LoVo (cell line): ENCODE measurements around the gene EPHB3.

ENCODE experiments used
- DNase-seq: peaks from one replicate; pipeline ENCODE4 v3.0.0-alpha.2; 2016; ENCODE audit warnings: low spot score

Gene EPHB3

DNA sequence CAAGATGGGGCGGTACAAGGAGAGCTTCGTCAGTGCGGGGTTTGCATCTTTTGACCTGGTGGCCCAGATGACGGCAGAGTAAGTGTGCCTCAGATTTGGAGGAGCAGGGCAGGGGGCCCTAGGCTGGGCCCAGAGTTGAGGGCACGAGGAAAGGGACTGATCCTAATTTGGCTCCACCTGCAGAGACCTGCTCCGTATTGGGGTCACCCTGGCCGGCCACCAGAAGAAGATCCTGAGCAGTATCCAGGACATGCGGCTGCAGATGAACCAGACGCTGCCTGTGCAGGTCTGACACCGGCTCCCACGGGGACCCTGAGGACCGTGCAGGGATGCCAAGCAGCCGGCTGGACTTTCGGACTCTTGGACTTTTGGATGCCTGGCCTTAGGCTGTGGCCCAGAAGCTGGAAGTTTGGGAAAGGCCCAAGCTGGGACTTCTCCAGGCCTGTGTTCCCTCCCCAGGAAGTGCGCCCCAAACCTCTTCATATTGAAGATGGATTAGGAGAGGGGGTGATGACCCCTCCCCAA, 19.8 kb downstream of the EPHB3 start:
- no peak for DNase-seq

DNA sequence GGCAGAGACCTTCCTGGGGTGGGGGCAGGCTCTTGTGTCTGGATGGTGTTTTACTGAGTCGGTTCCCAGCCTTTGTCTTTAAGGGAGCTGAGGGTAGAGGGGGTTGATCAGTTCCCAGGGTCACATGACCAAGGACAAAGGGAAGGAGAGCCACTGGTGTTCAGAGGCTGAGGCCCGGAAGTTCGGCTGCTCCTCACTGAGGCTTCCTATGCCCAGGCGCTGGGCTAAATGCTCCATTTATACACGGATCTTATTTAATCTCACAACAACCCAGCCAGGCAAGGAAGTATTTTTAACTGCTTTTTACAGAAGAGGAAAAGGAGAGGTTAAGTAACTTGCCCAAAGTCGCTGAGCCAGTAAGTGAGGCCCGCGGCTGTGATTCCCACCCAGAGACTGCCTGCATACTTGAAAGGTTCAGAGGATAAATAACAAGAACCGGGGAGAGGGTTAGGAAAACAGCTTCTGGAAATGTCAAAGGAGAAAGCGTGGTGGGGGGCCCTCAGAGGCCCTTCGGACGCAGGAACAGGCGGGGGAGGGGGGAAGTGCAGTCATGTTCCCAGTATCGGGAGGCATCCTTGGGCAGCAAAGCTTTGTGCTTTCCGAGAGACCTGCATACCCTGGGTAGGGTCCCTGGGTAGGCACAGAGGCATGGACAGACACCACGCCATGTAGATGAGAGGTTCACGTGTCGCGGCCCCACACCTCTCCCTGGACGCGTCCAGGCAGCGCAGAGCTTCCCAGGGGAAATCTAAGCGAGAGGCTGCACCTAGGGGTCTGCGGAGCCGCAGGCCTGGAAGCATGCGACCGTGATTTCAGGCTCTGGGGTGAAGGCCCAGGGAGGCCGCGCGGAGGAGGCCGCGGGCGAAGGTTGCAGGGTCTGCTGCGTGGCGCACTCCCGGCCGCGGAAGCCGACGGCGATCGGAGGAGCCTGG, 21.3 kb downstream of the EPHB3 start:
- no peak for DNase-seq

DNA sequence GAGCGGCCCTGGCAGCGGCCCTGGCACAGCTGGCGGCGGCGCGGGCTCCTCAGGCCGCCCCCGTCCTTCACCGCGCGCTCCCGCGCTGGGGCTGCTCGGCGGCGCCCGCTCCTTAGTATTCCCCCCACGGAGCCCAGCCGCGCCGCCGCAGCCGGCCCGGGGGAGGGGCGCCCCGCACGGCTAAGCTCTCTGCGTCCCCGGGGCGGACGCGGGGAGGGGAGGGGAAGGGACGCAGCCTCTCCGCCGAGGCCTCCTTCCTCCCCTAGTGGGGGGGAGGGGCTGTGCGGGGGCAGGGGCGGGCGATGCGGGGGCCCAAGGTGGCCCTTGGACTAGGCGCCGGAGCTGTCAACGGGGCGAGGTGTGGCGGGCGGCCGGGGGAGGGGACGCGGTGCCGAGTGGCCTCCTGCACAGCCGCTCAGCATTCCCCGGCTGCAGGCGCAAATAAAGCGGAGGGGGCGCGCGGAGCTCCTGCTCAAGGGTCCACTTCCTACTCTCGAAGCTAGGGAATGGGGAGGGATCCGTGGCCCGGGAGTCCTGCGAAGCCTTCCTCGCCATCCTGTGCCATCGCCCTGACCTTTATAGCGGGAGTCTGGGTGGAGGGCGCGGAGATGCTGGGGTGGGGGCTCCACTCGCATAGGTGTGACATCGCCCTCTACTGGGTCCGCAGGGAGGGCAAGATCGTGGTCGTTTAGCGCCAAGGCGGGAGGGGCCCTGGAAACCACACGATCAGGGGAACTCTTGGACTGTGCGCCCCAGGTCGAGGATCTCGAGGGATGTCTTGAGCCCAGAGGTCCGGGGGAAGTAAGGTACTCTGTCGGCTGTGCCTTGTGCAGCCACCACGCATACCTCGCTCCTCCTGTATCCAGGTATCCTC, 22.2 kb downstream of the EPHB3 start:
- no peak for DNase-seq

DNA sequence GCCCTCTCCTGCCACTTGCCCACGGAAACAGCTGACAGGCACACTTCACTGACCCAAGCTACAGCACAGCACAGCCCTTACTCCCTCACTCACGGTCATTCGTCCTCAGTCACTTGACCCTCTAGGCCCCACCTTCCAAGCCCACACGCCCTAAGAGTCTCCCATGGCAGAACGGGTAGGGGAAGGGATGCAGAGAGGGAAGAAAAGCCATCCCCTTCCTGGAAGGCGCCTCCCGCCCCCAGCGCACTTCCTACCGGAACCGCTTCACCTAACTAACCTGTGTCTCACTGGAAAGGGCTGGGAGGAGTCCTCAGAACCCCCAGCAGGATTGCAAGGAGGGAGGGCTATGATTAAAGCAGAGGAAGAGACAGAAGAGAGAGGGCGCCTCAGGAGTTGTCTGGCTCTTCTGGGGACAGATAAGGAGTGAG, 22.9 kb downstream of the EPHB3 start:
- DNase-seq: no peak

DNA sequence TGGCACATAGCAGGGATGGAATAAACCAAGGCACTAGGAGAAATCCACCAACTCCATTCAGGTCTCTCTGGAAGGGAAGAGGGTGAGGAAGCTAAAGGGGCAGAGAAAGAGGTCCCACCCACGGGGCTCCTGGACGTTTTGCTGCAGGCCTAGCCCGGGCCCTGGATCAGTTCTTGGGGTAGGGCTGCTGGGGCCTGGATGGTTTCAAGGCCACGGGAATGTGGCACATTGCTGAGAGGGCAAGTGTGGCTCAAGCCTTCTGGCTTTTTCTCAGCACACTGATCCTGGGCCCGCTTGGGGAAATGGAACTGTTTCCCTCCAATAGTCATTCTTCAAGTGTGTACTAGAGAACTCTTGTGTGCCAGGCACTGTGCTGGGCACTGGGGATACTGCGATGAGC, 24.0 kb downstream of the EPHB3 start:
- DNase-seq: no peak

DNA sequence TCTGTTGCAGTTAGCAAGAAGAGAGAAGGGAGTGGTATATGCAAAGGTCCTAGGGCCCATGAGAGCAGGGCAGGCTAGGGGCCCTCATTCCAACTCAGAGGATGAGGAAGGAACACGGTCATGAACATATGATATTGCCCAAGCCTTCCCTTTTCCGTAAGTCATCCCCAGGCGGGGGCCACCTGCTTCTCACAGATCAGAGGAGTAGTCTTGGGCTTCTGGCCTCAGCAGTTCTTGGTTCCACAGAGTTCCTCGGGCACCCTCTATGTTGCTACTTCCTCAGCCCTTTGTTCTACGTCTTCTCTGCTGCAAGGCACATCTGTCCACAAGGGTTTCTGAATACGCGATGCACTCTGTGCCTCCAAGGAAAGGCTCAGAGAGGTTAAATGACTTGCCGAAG, 25.3 kb downstream of the EPHB3 start:
- DNase-seq: no peak

DNA sequence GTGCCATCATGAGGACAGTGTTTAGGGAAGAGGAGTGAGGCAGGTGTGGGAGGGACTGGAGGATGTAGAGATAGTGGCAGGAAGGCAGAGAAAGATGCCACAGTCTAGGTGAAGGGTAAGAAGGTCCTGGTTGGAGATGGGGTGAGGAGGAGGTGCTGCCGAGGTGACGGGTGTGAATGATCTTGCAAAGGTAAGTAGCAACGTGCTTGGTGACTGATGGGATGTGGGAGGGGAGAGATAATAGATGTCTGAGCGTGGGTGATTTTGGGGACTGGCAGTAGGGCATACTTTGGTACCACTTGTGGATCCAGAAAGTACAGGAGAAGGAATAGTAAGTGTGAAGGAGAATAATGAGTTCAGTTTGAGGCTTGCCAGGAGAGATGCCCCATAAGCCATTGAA, 27.2 kb downstream of the EPHB3 start:
- no peak for DNase-seq

DNA sequence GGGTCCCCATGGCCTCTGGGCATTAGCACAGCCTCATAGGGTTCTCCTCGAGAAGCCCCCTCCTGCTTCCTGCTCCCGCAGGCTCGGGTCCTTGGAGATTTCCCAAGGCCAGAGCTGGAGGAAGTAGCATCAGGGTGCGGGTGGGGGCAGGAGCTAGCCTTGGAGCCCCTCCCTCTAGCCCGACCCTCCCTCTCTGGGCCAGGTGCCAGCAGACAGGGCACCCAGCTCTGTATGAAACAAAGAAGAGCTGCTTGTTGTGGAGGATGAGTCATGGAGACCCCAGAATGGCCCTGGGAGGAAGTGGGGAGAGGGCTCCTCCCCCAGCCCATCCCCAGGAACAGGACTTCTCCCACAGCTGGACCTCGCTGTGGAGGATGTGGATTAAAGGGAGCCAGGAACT, 29.2 kb downstream of the EPHB3 start:
- no peak for DNase-seq

DNA sequence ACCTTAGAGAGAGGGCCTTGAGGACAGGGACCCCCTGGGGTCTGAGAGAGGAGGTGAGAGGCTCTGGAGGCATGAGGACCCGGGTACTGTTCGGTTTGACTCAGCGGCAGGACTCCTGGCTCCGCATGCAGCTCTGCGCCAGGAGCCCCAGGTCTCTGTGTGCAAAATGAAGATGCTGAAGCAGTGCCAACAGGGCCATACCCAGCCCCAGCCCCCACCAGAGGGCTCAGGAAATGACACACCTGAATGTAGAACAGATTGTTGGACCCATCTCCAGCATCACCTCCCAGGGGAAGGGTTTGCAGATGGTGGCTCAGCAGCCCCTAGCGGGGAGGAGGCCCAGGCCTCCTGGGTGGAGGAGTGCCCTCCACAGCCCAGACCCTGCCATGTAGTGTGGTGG, 30.2 kb downstream of the EPHB3 start:
- no peak for DNase-seq

DNA sequence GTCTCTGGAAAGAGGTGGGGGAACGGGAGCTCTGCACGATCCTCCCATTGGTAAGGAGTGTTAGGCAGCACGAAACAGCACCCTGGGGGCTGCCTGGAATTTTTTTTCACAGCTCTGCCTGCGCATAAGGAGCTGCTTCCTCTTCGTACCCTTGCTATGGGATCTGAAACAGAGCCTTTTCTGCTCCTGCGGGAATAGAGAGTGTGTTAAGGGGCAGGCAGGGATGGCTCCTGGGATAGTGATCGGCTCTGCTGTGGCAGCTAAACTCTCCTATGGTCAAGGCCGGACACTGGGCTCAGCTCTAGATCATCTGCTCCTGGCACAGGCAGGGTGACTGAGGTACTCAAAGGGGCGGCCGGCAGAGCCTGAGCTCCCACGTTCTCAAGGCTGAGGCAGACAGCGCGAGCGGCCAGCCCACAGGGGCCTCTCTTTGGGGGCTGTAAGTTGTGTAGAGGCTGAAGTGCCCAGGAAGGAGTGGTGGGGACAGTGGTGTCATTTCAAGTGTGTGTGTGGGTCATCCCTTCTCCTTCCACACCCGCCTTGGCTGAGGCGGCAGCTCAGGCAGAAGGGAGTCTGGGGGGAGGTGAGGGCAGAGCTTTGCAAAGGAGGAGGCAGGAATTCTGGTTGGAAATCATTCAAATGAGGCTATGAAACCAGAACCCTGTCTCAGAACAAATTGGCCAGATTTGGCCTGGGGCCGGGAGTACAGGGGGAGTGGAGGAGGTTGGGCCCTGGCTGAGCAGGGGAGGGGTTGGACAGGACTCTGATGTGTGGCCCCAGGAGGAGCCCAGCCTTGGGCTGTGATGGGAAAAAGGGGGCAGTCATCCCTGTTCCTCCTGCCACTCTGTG, 31.0 kb downstream of the EPHB3 start:
- DNase-seq: no peak

DNA sequence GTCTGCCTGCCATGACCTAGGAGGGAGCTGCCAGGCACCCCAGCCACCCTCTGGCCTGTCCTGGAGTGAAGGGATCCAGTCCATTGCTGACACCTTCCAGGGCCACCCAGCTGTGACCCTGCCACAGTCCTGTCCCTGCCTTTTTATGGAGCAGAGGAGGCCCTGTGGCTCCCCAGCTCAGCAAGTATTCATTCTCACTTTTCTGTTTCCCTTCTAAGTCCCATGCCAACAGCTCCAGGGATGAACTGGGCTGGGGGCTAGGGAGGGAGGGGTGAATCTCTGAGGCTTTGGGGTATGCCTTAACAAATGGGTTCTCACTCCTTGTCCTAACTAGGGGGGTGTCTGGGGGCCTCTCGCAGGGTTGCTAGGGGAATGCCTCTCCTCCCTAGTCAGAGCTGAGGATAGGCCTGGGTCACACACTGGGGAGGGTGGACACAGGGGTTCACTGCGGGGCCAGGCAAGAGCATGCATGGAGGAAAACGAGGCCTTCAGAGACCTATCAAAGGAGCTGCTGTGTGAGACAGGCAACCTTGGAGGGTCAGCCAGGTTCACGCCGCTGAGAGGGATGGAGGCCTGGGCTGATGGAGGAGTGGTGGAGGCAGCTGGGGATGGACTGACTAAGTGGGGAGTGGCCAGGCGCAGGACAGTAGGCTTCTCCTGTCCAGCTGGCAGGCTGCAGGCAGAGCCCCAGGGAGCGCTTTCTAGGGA, 31.8 kb downstream of the EPHB3 start:
- no peak for DNase-seq

DNA sequence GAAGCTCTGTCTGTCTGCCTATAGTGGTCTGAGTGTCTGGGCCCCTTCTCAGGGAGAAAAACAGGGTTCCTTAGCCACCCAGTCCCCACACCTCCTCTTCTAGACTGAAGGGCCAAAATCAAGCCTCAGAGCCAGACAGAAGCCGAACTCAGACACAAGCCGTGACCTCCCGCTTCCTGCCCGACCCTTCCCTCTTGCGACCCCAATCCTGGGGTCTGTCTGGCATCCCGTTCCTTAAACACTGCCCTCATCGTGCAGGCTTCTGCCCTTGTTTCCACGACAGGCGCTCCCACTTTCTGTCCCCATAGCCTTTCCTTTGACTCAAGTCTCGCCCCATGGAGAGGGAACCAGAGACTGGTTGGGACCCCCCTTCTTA, 32.3 kb downstream of the EPHB3 start:
- DNase-seq: no peak

DNA sequence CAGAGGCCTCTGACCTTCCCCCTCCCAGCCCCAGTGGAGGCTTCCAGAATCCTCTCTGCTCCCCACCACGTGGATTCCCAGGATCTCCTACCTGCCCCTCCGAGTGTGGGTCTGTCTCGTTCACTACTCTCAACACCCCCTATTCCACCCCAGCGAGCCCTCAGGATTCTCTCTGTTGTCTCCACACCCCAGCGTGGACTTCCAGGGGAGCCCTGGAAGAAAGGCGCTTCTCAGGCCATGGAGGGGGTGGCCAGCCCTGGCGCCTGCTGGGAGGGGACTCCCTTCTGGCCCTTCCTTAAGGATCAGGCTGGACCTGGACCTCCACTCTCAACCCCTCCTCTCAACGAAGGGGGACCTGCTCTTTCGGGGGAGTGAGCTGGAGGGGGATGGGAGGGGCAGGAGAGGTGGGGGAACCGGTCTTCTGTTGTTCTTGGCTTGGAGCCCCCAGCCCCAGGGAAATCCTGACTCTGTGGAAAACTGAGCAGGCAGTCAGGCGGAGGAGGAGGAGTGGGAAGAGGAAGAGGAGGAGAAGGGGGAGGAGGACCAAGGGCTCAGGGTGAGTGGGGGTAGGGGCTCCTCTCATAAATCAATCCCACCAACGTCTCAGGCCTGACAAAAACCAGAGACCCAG, 32.9 kb downstream of the EPHB3 start:
- no peak for DNase-seq

DNA sequence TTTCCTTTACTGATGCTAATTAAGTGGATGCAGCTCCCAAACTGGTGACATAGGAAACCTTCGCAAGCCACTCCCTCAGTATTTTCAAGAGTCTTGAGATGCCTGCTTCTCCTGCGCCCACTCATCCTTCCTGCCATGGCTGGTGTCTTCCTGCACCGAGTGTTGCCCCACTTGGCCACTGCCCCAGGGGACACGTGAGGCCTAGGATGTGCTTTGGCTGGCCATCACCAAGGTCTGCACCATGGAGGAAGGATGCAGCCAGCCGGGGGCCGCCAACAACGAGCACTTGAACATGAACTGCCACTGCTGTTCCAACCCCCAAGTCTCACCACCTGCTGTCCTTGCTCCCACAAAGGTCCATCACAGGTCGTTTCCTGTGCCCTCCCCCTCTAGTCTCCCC, 34.1 kb downstream of the EPHB3 start:
- no peak for DNase-seq

DNA sequence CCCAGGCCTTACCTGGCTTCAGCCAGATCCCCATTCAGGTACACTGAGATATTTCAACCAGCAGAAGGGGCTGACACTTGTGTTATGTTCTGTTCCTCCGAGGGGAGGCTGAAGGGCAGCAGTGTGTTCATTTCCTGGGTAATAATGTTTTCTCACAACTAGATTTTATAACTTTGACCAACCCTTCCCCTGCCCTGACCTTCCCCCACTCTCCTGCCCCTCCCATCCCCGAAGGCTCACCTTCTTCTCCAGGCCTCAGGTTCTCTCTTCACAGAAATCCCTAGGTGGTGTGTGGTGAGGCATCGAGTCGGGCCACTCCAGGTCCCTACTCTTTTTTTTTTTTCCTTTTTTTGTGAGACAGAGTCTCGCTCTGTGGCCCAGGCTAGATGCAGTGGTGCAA, 34.6 kb downstream of the EPHB3 start:
- DNase-seq: no peak

DNA sequence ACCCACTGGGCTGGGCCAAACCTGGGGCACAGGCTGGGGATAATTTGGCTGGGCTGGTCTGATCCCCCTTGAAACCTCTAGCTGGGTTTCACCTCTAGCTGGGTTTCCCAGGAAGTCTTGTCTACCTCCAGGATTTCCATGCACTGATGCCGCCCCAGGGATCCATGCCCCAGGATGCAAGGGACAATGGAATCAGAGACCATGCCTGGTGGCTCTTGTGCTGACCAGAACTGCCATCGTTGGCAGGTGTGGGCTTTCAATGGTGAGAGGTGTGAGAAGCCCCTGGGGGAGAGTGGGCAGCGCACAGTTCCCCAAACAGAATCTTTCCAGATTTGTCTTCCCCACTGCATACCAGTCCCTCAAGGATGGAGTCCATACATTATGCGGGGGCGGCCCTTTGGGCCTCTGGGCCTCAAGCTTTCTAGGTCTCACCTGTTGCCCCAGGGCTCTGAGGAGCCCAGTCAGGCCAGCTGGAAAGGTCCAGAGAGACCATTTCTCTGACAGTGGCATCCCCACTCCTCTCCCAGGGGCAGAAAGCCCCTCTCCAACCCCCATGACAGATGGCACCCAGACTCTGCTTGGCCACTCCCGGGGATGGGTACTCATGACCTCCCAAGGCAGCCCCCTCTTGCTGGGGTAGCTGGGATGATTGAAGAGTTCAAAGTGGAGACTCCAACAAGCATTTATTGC, 35.4 kb downstream of the EPHB3 start:
- no peak for DNase-seq

DNA sequence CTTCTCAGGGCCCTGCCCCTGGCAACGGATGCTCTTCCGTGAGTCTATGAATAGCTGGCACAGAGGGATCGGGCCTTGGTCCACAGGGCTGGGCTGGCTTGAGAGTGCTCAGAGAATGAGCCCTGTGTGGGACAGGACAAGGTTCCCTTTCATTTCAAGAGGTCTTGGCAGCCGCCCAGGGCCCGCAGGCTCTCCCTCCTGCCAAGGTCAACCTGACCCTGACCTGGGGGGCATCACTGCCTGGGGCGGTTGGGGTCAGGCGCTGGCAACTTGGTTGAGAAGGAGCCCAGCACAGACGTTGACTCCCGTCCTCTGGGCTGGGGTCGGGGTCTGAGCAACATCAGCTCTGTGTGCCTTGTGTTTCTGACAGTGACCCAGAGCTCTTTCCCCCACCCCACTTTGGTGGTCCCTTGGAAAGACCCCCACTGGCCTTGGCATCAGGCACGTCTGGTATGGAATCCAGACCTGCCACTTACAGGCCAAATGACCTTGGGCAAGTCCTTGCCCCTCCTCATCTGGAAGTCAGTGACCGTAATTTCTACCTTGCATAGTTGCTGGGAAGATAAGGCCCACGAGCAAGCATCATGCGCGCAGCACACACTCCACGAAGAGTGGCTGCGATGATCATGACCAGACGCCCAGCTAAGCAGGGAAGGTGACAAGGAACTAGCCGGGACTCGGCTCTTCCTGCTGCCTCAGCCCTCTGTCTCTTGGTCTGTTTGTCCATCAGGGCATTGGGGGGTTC, 36.4 kb downstream of the EPHB3 start:
- DNase-seq: no peak

DNA sequence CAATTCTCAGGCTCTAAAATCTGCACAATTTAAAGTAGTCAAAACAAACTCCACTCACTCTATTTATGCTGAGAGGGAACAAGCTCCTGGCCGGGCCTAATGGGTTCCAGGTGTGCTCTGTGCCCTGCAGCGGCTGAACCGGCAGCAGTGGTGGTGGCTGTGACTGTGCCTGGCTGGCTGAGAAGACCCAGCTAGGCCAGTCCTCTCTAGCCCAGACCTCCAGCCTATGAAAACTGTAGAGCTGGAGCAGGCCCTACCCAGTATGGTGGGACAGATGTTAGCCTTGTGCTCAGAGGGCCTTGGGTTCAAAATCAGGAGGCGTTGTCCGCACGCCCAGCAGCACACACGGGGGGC, 37.0 kb downstream of the EPHB3 start:
- DNase-seq: no peak

DNA sequence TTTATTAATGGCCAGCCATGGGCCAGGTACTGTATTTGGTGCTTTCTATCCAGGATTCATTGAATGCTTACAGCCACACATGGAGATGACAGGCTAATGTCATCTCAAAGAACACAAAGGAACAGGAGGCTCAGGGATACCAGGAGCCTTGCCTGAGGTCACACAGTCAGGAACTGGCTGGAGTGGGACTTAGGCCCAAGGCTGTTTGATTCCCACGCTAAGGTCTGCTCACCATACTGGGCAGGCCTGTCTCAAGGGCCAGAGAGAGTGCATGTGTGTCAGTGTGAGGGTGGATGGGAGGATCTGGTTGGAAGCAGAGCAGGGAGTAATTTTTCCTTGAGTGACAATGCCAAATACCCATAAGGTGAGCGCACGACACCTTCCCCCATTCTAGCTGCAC, 37.6 kb downstream of the EPHB3 start:
- no peak for DNase-seq
